K562 (cell line): ENCODE data around the gene FBXL12. TPM values are rescaled to one million over a fixed set of nuclear protein-coding genes. Genes with fewer than 3 reads are reported as not detected.

Experiments used
- CHD2 ChIP-seq: IDR thresholded peaks from 2 replicates; pipeline ENCODE4 v1.6.1; 2011; ENCODE audit warnings: low read depth, low read length
- CHD4 ChIP-seq: fragments of 200-600 bp; sonication (generic); IDR thresholded peaks from 3 replicates; pipeline ENCODE4 v1.6.1; 2012; ENCODE audit warnings: low read depth, mild to moderate bottlenecking, mixed read lengths, low read length, inconsistent platforms; ENCODE audit not compliant: insufficient read depth, insufficient replicate concordance, poor library complexity, severe bottlenecking
- CREB1 ChIP-seq, 2 experiments: sonication (generic) in 1 of 2; formaldehyde crosslinking in 1 of 2; IDR thresholded peaks; 2 replicates each; pipeline versions ENCODE4 v1.6.1 to v1.8.0; 2012 to 2022; ENCODE audit warnings: inconsistent platforms in 1 of 2, mild to moderate bottlenecking in 1 of 2, missing genetic modification reagents in 1 of 2, moderate library complexity in 1 of 2
- CTBP1 ChIP-seq: fragments of 450-650 bp; IDR thresholded peaks from 2 replicates; pipeline ENCODE4 v1.6.1; 2016; ENCODE audit warnings: borderline replicate concordance
- EGR1 ChIP-seq: fragments of 450-650 bp; conservative IDR thresholded peaks from 2 replicates; pipeline ENCODE4 v1.6.1; 2017; ENCODE audit warnings: mild to moderate bottlenecking
- FUS ChIP-seq: fragments of 200-400 bp; formaldehyde crosslinking; optimal IDR thresholded peaks from 2 replicates; pipeline ENCODE3; 2017; ENCODE audit warnings: low read depth, low read length
- HINFP ChIP-seq: fragments of 450-650 bp; conservative IDR thresholded peaks from 2 replicates; pipeline ENCODE4 v1.6.1; 2016; ENCODE audit warnings: missing genetic modification characterization, low read depth, mild to moderate bottlenecking, control low read depth, missing compliant biosample characterization
- KLF16 ChIP-seq: IDR thresholded peaks from 2 replicates; pipeline ENCODE4 v1.6.1; 2016; ENCODE audit warnings: antibody characterized with exemption
- MAZ ChIP-seq, 2 experiments: fragments of 450-650 bp in 1 of 2; sonication (generic) in 1 of 2; formaldehyde crosslinking; IDR thresholded peaks in 1 of 2; conservative IDR thresholded peaks in 1 of 2; 2 replicates each; pipeline versions ENCODE4 v1.4.0 to v1.5.0; 2020; ENCODE audit warnings: mild to moderate bottlenecking in 1 of 2, missing genetic modification reagents in 1 of 2
- NBN ChIP-seq: fragments of 450-650 bp; IDR thresholded peaks from 2 replicates; pipeline ENCODE4 v1.6.1; 2016; ENCODE audit warnings: low read depth, mild to moderate bottlenecking
- NFXL1 ChIP-seq: fragments of 450-650 bp; formaldehyde crosslinking; IDR thresholded peaks from 2 replicates; pipeline ENCODE4 v1.4.0; 2021; ENCODE audit warnings: mild to moderate bottlenecking
- NR3C1 ChIP-seq: sonication (generic); formaldehyde crosslinking; IDR thresholded peaks from 2 replicates; pipeline ENCODE4 v1.8.1; 2022; ENCODE audit warnings: missing genetic modification reagents
- RERE ChIP-seq: sonication (generic); formaldehyde crosslinking; IDR thresholded peaks from 2 replicates; pipeline ENCODE4 v1.8.0; 2023; ENCODE audit warnings: missing genetic modification reagents, mild to moderate bottlenecking, borderline replicate concordance
- ZBTB43 ChIP-seq: sonication (generic); formaldehyde crosslinking; IDR thresholded peaks from 2 replicates; pipeline ENCODE4 v1.8.0; 2023; ENCODE audit warnings: mild to moderate bottlenecking, missing genetic modification reagents
- ZFX ChIP-seq: sonication (generic); formaldehyde crosslinking; IDR thresholded peaks from 2 replicates; pipeline ENCODE4 v1.8.0; 2022; ENCODE audit warnings: mild to moderate bottlenecking, missing genetic modification reagents, moderate library complexity
- ZNF655 ChIP-seq: fragments of 250-450 bp; sonication (Bioruptor Pico); IDR thresholded peaks from 2 replicates; pipeline ENCODE4 v1.5.0; 2021
- ZNF75A ChIP-seq: fragments of 450-650 bp; formaldehyde crosslinking; IDR thresholded peaks from 2 replicates; pipeline ENCODE4 v1.4.0; 2020; ENCODE audit warnings: mild to moderate bottlenecking
- polyA plus RNA-seq, 8 experiments: library from polyadenylated mRNA; depleted of rRNA in 4 of 8; stranded (reverse) in 5 of 8; unstranded in 3 of 8; fragments of >200 nt; fragmentation: Nextera tagmentation in 2 of 8; fragmentation: Illumina TruSeq in 1 of 8; extraction: Ambion mirVana in 2 of 8; extraction: Trizol in 1 of 8; gene quantifications; 2 replicates each; pipeline versions ENCODE4 v1.2.1 to v1.2.3, GENCODE V29; 2011 to 2014; ENCODE audit warnings: inconsistent platforms in 1 of 8, missing spikeins in 1 of 8
- total RNA-seq, 7 experiments: library from RNA; depleted of rRNA in 6 of 7; stranded (reverse); fragments of >200 nt in 6 of 7; fragmentation: Illumina TruSeq in 2 of 7; extraction: Trizol in 2 of 7; gene quantifications; 2 replicates each; pipeline versions ENCODE4 v1.2.1 to v1.2.3, GENCODE V29; 2011 to 2021; ENCODE audit warnings: low replicate concordance in 1 of 7

The FBXL12 gene
- total and polyA plus RNA-seq, 9 of the 15 experiments (the other 6 are each of a cell fraction or from before 2014, with no cell fraction given): 2.7 to 40.5 (median 26.5) TPM

GRCh38 chr19:9791552-9792205, 27.2 kb downstream of the FBXL12 start (continued):
- TF ChIP-seq ZFX (CRISPR knock-in tag) (no peak), MAZ (CRISPR knock-in tag; conservative IDR thresholded peaks at IDR 0.05 in 1 of 2, IDR thresholded peaks at IDR 0.05 in 1 of 2) (peak in 1 of 2 experiments; percentile 64; a peak in 2 of 4 replicates), ZNF655 (no peak), CTBP1 (no peak), FUS (no peak), CREB1 (IDR thresholded peaks at IDR 0.05) (peak; percentile 11; the same call in 1 of the 2 replicates), CREB1 (CRISPR knock-in tag; IDR thresholded peaks at IDR 0.05) (peak; percentile 47; the same call in 1 of the 2 replicates), CHD4 (no peak), NBN (no peak), CHD2 (peak; percentile 81), RERE (CRISPR knock-in tag) (no peak), ZNF75A (CRISPR knock-in tag) (no peak), NFXL1 (no peak), NR3C1 (no peak), HINFP (tag) (no peak), KLF16 (no peak), EGR1 (peak; percentile 94), ZBTB43 (no peak)
